Stimulated activated CD4-positive, alpha-beta T cell treated with anti-CD3 and anti-CD28 coated beads, Interleukin-12 subunit alpha, Interleukin-12 subunit beta, amount 100 ng/mL, for 4 hours (primary cell): Measurements from ENCODE around the gene SURF4.
"Not testable (repeated sequence)": the region's sequence is repeated elsewhere in the genome, so short reads cannot be mapped to it uniquely, and the experiment has no call there.

Experiments
- DNase-seq: peaks from one replicate; pipeline ENCODE4 v3.0.0-alpha.2; 2020

Gene SURF4

DNA sequence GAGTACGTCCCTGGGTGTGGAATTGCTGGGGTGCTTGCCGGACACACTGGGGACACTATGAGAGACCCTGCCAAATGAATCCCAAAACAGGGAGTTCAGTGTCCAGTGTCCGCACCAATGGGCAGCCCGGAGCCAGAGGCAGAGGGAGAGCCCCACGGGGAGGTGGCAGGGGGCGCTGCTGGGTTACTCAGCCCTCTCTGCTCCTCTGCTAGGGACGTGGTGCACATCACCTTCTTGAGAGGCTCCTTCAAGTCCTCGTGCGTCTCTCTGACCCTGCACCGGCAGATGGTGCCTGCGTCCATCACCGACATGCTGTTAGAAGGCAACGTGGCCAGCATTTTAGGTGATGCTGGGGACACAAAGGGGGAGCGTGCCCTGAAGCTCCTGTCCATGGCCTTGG lies 21.1 kb upstream of the SURF4 start:
- DNase-seq: no peak

GRCh38 chr9:133394687-133395271 lies 18.9 kb upstream of the SURF4 start:
- DNase-seq: no peak

DNA sequence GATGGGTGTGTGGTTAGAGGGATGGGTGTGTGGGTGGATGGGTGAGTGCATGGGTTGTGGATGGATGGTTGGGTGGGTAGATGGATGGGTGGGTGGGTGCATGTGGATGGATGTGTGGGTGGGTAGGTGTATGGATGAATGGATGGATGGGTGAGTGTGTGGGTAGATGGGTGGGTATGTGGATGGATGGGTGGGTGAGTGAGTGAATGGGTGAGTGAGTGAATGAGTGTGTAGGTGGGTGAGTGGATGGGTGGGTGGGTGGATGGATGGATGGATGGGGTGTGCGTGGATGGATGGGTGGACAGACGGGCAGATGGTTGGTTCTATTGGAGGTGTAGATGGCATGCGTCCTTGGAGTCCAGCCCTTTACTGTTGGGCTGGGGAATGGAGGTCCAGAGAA lies 17.5 kb upstream of the SURF4 start:
- no peak for DNase-seq

DNA sequence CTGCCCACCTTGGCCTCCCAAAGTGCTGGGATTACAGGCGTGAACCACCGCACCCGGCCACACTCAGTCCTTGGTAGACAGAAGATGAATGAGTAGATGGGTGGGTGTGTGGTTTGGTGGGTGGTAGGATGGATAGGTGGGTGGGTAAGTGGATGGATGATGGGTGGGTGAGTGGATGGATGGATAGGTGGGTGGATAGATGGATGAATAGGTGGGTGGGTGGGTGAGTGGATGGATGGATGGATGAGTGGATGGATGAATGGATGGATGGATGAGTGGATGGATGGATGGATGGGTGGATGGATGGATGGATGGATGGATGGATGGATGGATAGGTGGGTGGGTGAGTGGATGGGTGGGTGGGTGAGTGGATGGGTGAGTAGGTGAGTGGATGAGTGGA lies 16.4 kb upstream of the SURF4 start:
- not testable (repeated sequence) for DNase-seq

DNA sequence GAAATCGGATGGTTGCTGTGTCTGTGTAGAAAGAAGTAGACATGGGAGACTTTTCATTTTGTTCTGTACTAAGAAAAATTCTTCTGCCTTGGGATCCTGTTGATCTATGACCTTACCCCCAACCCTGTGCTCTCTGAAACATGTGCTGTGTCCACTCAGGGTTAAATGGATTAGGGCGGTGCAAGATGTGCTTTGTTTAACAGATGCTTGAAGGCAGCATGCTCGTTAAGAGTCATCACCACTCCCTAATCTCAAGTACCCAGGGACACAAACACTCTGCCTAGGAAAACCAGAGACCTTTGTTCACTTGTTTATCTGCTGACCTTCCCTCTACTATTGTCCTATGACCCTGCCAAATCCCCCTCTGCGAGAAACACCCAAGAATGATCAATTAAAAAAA lies 15.6 kb upstream of the SURF4 start:
- DNase-seq: not testable (repeated sequence)

DNA sequence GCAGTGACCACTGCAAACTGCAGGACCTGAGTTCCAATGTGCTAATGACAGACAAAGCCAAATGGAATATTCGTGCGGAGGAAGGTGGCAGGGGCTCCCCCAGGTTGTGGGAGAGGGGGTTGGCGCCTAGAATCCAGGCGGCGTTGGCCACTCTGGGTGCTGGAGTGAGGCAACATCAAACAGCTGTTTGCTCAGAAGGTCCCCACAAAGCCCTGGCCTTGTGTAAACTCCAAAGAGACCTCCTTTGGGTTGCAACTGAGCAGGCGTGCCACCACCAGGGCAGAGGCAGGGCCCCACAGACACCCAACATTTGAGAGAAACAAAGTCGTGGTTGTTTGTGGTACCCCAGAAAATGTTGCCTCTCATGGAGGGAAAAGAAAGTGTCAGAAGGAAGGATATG lies 14.9 kb upstream of the SURF4 start:
- DNase-seq: no peak

- DNase-seq: no peak
These were observed 13.7 kb upstream of the SURF4 start for GRCh38 chr9:133389562-133389961.

GRCh38 chr9:133389025-133389557 lies 13.2 kb upstream of the SURF4 start:
- no peak for DNase-seq

DNA sequence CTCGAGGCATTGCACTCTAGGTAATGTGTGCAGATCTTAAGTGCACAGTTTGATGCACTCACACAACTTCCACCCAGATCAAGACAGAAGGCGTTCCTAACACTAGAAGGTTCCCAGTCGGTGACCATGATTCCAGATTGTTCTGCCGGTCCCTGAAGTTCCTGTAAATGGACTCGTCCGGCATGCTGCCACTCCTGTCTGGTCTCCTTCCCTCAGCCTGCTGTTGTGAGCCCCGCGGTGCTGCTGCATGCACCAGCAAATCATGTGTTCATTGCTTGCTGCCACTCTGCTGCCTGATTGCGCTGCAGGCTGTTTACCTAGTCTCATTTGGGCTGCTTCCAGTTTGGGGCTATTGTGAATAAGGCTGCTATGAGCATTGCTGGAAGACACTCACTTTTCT lies 11.8 kb upstream of the SURF4 start:
- no peak for DNase-seq

DNA sequence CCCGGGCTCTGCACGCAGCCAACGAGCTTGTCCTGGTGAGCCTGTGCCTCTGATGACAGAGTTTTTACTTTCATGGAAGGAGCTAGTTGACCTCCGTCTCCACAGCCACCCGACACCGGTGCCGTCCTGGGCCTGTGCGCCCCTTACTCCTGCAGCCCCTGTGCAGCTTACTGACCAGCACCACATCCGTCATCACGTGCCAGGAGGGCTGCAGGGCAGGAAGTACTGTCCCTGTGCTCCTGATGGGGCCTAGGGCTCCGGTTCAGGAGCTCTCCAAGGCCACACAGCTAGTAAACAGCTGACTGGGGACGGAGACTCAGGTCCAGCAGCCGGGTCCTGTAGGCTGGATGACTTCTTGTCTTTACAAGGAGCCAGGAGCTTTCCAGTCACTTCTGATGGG lies 10.5 kb upstream of the SURF4 start:
- no peak for DNase-seq

DNA sequence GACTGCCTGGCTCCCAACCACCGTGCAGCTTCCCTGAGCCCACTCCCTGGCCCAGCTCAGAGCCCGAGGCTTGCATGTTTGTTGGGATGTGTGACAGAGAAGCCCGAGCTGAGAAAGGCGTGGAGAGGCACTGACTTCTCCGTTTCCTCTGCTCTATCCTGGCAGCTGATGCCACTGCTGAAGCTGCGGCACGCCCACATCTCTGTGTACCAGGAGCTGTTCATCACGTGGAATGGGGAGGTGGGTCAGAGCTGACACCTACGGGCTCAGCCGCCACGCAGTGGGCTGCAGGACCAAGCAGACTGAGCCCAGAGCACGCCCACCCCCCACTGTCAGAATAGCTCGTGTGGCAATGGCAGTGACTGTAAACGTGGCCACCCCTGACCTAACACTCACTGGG lies 9.6 kb upstream of the SURF4 start:
- no peak for DNase-seq

DNA sequence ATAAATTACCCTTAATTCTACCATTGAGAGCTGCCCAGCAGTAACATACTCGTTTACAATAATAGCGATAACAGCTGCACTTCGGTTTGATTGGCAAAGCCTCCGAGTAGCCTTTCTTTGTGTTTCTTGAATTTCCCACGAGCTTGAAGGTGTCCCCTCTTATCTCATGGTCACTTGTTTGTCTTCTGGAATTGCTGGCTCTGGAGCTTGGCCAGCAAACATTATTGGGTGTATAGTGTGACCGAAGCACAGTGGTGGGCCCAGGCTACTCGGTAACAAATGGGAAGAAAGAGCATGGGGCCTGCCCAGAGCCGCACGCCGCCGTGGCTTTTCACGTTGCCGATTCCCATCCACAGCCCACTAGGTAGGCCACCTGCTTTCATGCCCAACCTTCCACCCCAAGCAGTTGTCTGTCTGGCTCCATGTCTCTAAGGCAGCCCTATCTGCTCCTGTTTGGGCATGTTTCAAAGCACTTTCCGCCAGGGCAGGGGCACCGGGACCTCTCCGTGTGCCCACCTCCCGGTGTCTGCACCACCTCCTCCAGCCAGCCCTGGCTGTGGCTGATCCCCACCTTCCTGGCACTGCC lies 9.0 kb upstream of the SURF4 start:
- DNase-seq: no peak

GRCh38 chr9:133383438-133383837 lies 7.6 kb upstream of the SURF4 start:
- DNase-seq: no peak

GRCh38 chr9:133382507-133383141 lies 6.8 kb upstream of the SURF4 start:
- DNase-seq: no peak

DNA sequence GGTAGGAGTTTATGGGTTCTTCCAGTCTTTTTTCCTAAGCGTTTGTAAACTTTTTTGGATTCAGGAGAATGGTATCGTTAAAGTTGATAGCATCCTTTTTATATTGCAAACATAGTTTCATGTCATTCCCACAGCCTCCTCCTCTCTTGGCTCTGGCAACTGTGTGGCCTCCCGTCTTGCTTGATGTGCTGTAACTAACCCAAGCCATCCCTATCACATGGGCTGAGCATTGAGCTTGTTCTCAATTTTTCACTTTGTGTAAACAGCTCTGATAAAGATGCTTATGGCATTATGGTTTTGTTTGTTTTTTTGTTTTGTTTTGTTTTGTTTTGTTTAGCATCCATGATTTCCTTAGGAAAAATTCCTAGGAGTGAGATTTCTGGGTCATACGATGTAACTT lies 4.9 kb upstream of the SURF4 start:
- DNase-seq: no peak

DNA sequence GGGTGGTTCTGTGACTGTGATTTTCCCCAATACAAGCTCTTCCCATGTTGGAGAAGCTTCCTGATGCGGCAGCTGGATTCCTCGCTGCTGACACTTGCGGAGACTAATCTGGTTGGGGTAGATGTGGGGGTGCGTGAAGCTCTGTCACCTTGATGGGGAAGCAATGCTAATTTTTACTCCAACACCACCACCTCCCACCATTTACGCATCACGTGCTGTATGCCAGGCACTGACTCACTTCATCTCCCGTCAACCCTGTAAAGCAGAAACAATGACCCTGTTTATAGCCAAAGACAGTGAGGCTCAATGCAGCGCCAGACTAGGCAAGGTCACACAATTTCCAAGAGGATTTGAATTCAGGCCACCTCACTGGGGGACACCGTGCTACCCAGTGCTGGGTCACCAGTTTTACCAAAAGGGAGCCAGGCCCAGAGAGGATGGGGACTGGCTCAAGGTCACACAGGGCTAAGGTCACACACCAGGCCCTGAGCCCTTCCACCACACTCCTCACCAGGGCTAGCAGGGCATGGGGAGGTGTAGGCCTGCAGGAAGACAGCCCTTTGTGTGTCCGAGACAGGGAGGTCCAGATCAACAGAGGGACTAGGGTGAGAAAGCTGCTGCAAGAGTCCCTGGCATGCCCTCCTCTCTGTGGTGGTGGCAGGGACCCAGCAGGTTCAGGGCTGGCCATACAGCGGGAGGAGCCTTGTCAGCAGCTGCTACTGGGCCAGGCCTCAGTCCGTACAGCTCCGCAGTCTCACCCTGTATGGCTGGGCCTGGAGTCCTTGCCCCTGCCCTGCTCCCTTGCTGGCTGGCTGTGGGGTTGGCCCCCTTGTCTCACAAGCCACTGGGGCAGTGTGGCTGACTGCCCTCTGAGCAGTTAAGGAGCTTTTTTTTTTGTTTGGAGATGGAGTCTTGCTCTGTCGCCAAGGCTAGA lies 3.6 kb upstream of the SURF4 start:
- DNase-seq: no peak

- no peak for DNase-seq
These were observed 2.6 kb upstream of the SURF4 start for GRCh38 chr9:133378408-133378962.

DNA sequence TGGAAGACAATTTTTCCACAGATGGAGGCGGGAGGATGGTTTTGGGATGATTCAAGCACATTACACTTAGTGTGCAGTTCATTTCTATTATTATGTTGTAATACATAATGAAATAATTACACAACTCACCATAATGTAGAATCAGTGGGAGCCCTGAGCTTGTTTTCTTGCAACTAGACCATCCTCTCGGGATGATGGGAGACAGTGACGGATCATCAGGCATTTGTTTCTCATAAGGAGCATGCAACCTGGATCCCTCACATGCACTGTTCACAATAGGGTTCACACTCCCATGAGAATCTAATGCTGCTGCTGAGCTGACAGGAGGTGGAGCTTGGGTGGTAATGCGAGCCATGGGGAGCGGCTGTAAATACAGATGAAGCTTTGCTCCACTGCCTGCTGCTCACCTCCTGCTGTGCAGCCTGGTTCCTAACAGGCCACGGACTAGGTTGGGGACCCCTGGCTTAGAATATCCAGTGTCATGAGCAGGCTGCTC lies 1.9 kb upstream of the SURF4 start:
- DNase-seq: no peak

DNA sequence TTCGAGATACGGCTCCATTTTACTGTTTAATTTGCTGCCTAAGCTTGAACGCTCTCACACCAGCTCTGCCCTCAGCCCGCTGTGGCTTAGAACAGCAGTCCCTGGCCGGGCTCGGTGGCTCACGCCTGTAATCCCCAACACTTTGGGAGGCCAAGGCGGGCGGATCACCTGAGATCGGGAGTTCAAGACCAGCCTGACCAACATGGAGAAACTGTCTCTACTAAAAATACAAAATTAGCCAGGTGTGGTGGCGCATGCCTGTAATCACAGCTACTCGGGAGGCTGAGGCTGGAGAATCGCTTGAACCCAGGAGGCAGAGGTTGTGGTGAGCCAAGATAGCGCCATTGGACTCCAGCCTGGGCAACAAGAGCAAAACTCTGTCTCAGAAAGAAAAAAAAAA lies 1.4 kb upstream of the SURF4 start:
- not testable (repeated sequence) for DNase-seq

DNA sequence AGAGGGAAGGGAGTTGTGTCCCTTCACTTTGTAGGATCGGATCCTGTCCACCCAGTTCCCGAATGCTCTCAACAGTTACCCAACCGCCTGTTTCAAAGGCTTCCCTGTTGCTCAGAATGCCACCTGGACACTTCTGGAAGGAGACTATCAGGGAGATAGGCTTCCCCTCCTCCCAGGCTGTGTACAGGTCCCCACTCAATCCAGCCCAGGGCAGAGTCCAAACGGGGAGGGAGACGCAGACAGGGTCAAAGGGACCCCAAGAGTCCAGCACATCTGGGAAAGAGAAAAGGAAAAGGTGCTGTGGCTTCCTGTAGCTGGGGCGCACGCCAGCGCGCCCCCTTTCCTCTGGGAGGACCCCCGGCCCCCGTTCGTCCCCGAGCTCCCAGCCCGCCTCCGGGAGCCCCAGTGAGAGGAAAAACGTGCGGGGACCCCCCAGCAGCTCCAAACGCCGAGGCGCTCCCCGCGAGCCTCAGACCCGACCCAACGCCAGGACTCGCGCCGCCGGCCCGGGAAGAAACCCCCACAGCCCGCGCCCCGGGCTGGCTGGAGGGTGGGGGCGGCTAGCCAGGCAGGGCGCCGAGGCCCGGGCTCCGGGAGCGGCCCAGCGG lies 640 bp downstream of the SURF4 start:
- no peak for DNase-seq

- DNase-seq: no peak
These were observed 1.2 kb downstream of the SURF4 start for GRCh38 chr9:133374612-133375115.

- no peak for DNase-seq
These were observed 3.7 kb downstream of the SURF4 start for GRCh38 chr9:133372144-133372543.
